D721Med (cell line): ENCODE data around the gene SPINK1.

Experiments
- DNase-seq: peaks from one replicate; pipeline ENCODE4 v3.0.0; 2011; ENCODE audit warnings: low spot score; ENCODE audit not compliant: insufficient read length
- FAIRE-seq: peaks from 2 replicates; lab custom pipeline; 2011; peaks lifted over from hg19 to GRCh38; lab: Jason Lieb, UNC
- TF ChIP-seq, protein P1 (sequence below): IDR thresholded peaks from 2 replicates; pipeline ENCODE4 v1.5.1; 2012; ENCODE audit warnings: mild to moderate bottlenecking, control low read depth; ENCODE audit not compliant: insufficient read depth; ENCODE audit errors: missing control alignments

Gene SPINK1

DNA sequence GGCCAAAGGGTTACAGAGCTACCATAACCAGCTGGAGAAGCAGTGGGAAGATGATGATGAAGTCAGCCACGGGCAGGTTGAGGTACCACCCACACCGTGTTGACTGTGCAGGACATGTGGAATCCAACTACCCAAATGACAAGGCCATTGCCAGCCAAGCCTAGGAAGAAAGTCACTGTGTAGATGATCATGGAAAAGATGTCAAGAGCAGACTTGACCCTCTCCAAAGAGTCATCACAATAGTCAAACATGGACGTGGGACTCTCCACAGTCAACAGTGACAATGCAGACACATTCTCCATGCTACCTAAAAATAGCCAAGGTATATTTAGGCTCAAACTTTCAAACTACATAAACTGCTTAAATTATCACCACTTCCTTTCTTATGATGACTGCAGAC, 20.9 kb upstream of the SPINK1 start:
- TF ChIP-seq, protein P1, sequence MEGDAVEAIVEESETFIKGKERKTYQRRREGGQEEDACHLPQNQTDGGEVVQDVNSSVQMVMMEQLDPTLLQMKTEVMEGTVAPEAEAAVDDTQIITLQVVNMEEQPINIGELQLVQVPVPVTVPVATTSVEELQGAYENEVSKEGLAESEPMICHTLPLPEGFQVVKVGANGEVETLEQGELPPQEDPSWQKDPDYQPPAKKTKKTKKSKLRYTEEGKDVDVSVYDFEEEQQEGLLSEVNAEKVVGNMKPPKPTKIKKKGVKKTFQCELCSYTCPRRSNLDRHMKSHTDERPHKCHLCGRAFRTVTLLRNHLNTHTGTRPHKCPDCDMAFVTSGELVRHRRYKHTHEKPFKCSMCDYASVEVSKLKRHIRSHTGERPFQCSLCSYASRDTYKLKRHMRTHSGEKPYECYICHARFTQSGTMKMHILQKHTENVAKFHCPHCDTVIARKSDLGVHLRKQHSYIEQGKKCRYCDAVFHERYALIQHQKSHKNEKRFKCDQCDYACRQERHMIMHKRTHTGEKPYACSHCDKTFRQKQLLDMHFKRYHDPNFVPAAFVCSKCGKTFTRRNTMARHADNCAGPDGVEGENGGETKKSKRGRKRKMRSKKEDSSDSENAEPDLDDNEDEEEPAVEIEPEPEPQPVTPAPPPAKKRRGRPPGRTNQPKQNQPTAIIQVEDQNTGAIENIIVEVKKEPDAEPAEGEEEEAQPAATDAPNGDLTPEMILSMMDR, result no peak
- FAIRE-seq, result no peak
- no peak for DNase-seq

DNA sequence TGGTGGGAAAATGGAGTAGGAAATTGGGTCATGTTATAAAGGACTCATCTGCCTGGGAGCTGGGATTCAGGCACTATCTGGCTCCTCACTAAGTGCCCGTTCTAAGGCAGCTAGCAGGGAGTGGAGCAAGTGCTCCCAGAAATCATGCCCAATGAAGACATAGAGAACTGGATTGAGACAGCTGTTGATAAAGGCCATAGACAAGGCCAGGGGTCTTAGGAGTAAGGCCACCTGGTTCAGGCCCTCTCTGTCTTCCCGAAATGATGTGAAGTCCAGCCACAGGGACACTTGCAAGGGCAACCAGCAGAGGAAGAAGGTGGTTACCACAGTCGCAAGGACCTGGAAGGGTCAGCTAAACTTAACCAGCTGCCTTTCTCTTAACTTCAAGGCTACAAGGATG, 20.1 kb upstream of the SPINK1 start:
- FAIRE-seq (no peak), DNase-seq (no peak)
- TF ChIP-seq, protein P1, result no peak

DNA sequence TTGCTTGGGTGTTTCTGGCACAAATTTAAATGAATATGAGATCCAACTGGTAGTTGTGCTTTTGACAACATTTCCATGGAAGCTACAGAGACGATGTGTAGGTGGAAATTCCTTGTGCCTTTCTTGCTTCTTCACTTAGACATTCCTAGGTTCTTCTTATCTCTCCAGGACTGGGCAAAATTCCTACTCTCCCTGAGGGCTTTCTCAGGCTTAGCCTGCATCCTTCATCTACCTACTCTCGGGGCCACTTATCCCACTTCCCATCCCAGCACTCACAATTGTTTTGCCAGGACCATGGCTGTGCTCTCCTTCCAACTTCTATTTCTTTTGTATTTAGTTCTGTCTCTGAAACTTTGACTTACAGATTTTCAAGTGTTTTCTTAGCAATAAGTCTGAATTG, 17.8 kb upstream of the SPINK1 start:
- TF ChIP-seq, protein P1, result no peak
- no peak for DNase-seq

DNA sequence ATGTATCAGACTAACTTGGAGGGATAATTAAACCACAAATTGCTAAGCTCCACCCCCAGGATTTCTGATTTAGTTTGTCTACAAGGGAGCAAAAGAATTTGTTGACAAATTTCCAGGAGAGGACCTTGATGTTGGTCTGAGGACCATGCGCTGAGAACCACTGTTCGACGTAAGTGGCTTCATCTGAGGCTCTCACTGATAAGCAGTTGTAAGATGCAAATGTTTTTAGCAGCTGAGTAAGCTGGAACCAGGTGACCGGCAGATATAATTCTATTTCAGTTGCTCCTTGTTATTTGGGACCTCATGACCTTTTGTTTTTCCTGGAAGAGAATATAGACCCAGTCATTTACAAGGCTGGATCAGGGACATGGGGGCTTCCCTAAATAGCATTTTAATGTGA, 14.1 kb upstream of the SPINK1 start:
- TF ChIP-seq, protein P1, result no peak
- no peak for FAIRE-seq
- DNase-seq, result no peak

More for the DNA sequence above, 17.8 kb upstream of the SPINK1 start:
- FAIRE-seq, result no peak

DNA sequence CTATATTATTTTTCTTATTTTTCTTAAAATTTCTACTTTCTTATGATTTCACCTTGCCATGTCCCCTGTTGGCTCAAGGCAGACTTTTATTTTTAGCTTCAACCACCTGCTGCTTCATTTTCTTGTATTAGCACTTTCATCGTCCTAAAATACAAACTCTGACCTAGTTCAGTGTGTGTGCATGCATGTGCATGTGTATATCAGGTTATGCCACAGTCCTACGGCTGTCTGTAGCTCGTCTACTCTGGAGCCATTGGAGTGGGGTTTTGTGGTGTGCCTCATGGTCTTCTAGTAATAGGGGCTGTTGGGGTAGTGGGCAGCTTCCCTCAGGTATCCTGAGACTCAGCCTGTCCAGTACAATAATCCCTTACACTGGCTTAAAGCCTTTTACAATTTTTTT, 13.4 kb upstream of the SPINK1 start:
- no peak for DNase-seq
- no peak for FAIRE-seq
- TF ChIP-seq, protein P1, result no peak

DNA sequence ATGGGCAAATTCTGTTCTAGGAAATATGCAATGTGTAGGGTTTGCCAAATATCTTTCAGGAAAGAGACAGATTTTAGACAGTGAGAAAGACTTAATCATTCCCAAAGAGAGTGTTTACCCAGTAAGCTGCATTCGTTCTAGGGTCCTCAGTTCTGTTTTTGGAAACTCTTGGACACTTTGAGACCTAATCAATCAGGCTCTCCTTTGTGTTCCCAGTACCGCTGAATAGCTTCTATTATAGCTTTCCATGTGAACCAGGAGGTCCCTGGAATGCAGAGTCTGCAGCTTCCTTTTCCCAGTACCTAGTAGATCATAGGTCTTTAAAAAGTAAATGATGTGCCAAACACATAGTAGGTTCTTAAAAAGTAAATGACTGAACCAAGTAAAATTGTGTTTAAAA, 11.4 kb upstream of the SPINK1 start:
- DNase-seq (no peak), FAIRE-seq (no peak)
- TF ChIP-seq, protein P1, result no peak

DNA sequence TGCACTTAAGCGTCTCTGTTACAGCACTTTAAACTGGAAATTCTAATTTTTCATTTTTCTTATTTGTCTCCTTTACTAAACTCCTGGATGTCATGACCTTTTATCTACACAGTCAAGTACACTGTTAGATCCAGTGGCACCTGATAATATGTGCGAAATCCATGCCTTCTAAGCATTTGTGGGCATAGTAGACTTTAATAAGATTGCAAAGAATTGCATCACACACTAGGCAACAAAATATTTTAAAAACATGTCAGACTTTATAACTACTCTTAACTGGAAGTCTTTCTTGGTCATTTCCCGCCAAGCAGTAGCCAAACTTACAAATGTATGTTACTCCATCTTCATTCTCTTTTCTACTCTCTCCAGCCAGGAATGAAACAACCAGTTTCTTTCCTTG, 5.0 kb upstream of the SPINK1 start:
- FAIRE-seq (no peak), DNase-seq (no peak)
- TF ChIP-seq, protein P1, result no peak
